Measurements from ENCODE around the gene COL1A1. TPM values are rescaled to one million over a fixed set of nuclear protein-coding genes. Genes with fewer than 3 reads are reported as not detected.

Gene COL1A1
- total RNA-seq, 2 experiments from 2014 or later, result not detected

GRCh38 chr17:50141026-50141744, 60.2 kb downstream of the COL1A1 start:
- ChIA-PET POLR2A (interaction anchor here (0.6 to 0.7 kb wide), 2 partner anchors 26 to 48 kb away, joined by 3 read pairs; no protein-coding TSS in a partner anchor), CTCF (ENCODE audit: unreplicated experiment) (no interaction called here)
- Histone ChIP-seq H3K9me3 (ENCODE audit: low read length) (no peaks in the 10 kb centered on the region), H3K36me3 (ENCODE audit: insufficient read depth, low read length) (peaks cover 99% of the 10 kb centered on the region), H3K4me1 (ENCODE audit: insufficient read depth, low read length, poor library complexity, severe bottlenecking) (peaks cover 34% of the 10 kb centered on the region), H3K4me3 (ENCODE audit: low read depth, low read length, poor library complexity, severe bottlenecking) (no peak overlapping the region), H3K9me2 (ENCODE audit: insufficient read depth, low read length) (no peaks in the 10 kb centered on the region), H3K27ac (ENCODE audit: low read depth, low read length, poor library complexity, severe bottlenecking) (no peak overlapping the region), H2AFZ (ENCODE audit: low read length) (no peak overlapping the region), H3K79me2 (ENCODE audit: insufficient read depth, low read depth, low read length) (peaks cover 13% of the 10 kb centered on the region), H4K20me1 (ENCODE audit: insufficient read depth, low read length) (peaks cover 4% of the 10 kb centered on the region; the same call in 1 of the 2 replicates), H3K4me2 (ENCODE audit: low read length) (no peak overlapping the region)
- intact Hi-C loops (cut with micrococcal nuclease; ENCODE audit: unreplicated experiment), result no loop called here
- no peak for DNase-seq (ENCODE audit: low spot score)
- no peak for TF ChIP-seq EZH2phosphoT487 (IDR thresholded peaks at IDR 0.05; ENCODE audit: borderline replicate concordance, low read depth, low read length)
- no peak for TF ChIP-seq CTCF (conservative IDR thresholded peaks at IDR 0.05; ENCODE audit: low read length)
- BruUV-seq (replicated peaks), result no TSS peak

GRCh38 chr17:50139950-50140885, 61.2 kb downstream of the COL1A1 start:
- H2AFZ ChIP-seq (ENCODE audit: low read length), result no peak overlapping the region
- no peaks in the 10 kb centered on the region for H3K9me3 ChIP-seq (ENCODE audit: low read length)
- POLR2A ChIA-PET, result no interaction called here
- H3K79me2 ChIP-seq (ENCODE audit: insufficient read depth, low read depth, low read length), result peaks cover 3% of the 10 kb centered on the region; the same call in 1 of the 2 replicates
- H4K20me1 ChIP-seq (ENCODE audit: insufficient read depth, low read length), result no peaks in the 10 kb centered on the region
- H3K27ac ChIP-seq (ENCODE audit: low read depth, low read length, poor library complexity, severe bottlenecking), result no peak overlapping the region
- H3K4me3 ChIP-seq (ENCODE audit: low read depth, low read length, poor library complexity, severe bottlenecking), result no peak overlapping the region
- peaks cover 24% of the 10 kb centered on the region for H3K4me1 ChIP-seq (ENCODE audit: insufficient read depth, low read length, poor library complexity, severe bottlenecking)
- peaks cover 99% of the 10 kb centered on the region for H3K36me3 ChIP-seq (ENCODE audit: insufficient read depth, low read length)
- BruUV-seq (replicated peaks), result no TSS peak
- H3K9me2 ChIP-seq (ENCODE audit: insufficient read depth, low read length), result no peaks in the 10 kb centered on the region
- TF ChIP-seq EZH2phosphoT487 (IDR thresholded peaks at IDR 0.05; ENCODE audit: borderline replicate concordance, low read depth, low read length), result no peak
- peak; percentile 87 for TF ChIP-seq CTCF (conservative IDR thresholded peaks at IDR 0.05; ENCODE audit: low read length)
- no peak overlapping the region for H3K4me2 ChIP-seq (ENCODE audit: low read length)
- intact Hi-C loops (cut with micrococcal nuclease; ENCODE audit: unreplicated experiment), result loop anchor here (1.0 kb wide), 1 partner anchor 21 kb away; no protein-coding TSS in a partner anchor
- DNase-seq (ENCODE audit: low spot score), result peak; percentile 63
- CTCF ChIA-PET (ENCODE audit: unreplicated experiment), result no interaction called here

Data from OCI-LY7 (cell line).